HG03045 (cell line): Measurements from ENCODE around the gene INTS11.

Experiments used
- ATAC-seq: cut with Tn5 transposase; IDR thresholded peaks from one replicate; pipeline ENCODE4 v1.9.1; 2021; ENCODE audit warnings: mild to moderate bottlenecking, moderate library complexity; ENCODE audit not compliant: unreplicated experiment

INTS11 gene

GRCh38 chr1:1287288-1288110 lies 37.0 kb downstream of the INTS11 start:
- no peak for ATAC-seq

DNA sequence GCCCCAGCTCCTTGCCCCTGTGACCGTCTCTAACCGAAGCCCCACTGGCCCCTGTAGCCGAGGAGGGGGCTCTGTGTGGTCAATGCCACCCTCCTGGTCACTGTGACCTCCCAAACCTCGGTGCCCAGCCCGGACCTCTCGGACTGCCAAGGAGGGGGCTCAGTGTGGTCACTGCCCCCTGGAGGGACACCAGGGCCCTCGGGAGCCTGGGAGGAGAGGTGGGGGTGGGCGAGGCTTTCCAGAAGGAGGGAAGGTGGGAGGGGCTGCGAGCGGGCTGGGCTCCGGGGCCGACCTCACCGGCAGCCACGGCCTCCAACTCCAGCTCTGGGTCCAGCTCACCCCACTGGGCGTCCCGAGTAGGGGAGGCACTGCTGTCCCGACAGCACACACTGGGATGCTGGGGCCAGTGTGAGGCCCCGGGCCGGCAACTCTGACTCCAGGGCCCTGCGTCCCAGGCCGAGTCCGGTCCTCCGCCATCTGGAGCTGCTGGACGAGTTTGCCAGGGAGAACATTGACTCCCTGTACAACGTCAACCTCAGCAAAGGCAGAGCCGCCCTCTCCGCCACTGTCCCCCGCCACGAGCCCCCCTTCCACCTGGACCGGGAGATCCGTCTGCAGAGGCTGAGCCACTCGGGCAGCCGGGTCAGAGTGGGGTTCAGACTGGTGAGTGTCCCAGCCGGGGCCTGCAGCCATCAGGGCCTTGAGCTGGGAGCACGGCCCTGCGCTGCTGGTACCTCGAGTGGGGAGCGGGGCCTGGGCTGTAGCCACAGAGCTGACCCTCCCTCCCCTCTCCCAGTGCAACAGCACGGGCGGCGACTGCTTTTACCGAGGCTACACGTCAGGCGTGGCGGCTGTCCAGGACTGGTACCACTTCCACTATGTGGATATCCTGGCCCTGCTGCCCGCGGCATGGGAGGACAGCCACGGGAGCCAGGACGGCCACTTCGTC lies 37.9 kb downstream of the INTS11 start:
- ATAC-seq = no peak

DNA sequence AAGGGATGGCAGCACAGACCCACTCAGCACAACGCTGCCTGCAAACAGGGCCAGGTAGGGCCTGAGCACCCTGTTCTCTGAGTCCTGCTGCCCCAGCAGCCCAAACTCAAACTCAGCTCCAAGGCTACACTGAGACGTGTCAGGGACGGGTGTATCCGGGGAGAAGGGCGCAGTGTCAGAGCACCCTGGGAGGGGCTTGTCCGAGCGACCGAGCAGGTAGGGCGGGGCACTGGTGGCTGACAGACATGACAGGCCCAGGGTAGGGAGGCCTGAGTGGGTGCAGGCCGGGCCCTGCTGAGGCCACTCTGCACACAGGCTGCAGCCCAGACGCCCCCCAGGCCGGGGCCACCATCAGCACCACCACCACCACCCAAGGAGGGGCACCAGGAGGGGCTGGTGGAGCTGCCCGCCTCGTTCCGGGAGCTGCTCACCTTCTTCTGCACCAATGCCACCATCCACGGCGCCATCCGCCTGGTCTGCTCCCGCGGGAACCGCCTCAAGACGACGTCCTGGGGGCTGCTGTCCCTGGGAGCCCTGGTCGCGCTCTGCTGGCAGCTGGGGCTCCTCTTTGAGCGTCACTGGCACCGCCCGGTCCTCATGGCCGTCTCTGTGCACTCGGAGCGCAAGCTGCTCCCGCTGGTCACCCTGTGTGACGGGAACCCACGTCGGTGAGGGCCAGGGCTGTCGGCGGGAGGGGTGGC lies 38.7 kb downstream of the INTS11 start:
- ATAC-seq = no peak

GRCh38 chr1:1285102-1285571 lies 39.3 kb downstream of the INTS11 start:
- ATAC-seq = no peak

DNA sequence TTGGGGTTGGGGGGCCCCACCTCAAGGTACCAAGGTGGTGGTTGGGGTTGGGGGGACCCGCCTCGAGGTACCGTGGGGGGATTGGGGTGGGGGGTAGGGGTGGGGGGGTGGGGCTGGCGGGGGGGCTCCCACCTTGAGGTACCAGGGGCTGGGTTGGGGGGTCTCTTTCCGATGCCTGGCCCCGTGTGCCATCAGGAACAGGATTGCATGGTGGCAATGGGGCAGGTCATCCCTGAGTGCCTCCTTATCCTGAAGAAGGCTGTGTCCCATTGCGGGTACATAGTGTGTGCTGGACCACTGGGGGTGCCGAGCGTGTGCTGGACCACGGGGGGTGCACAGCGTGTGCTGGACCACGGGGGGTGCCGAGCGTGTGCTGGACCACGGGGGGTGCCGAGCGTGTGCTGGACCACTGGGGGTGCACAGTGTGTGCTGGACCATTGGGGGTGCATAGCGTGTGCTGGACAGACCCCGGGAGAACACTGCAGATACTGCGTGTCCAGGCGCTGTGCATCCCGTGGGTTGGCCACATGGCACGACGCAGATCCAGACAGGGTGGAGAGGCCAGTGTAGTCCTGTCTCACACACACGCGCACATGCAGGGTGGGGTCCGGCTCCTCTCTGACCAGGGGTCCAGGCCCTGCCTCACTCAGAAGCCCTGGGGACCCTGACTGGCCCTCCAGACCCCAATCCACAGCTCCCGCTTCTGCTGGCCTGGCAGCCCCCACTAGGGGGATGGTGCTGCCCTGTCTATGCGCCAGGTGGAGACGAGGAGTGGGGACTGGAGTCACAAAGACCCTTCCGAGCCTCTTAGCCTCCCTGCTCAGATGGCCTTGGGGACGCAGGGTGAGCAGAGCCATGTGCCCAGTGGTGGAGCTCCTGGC lies 40.0 kb downstream of the INTS11 start:
- ATAC-seq = no peak

DNA sequence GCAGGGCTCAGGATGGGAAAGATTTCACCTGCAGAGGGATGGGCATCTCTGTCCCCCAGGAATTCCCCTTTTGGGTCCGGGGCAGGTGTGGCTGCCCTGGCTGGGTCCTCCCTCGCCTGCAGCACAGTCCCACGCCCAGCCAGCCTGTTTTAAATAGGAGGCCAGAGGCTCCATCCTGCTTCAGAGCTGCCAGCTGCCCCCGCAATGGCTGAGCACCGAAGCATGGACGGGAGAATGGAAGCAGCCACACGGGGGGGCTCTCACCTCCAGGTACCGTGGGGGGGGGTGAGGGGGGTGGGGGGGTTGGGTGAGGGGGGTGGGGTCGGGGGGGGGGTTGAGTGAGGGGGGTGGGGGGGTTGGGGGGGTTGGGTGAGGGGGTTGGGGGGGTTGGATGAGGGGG lies 40.6 kb downstream of the INTS11 start:
- no peak for ATAC-seq

DNA sequence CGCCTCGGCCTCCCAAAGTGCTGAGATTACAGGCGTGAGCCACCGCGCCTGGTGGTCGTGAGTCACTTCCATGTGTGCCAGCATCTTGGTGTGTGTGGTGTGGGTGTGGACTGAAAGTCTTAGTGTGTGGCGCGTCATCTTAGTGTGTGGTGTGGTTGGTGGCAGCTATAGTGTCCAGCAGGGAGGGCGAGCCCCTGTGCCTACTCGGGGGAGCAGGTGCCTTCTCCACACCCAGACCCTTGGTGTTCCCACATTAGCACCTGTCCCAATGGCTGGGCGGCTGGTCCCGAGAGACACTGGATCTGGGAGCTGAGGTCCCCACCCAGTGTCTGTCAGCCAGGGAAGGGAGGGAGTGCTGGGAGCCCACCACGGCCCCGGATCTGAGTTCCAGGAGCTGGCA lies 41.5 kb downstream of the INTS11 start:
- no peak for ATAC-seq

DNA sequence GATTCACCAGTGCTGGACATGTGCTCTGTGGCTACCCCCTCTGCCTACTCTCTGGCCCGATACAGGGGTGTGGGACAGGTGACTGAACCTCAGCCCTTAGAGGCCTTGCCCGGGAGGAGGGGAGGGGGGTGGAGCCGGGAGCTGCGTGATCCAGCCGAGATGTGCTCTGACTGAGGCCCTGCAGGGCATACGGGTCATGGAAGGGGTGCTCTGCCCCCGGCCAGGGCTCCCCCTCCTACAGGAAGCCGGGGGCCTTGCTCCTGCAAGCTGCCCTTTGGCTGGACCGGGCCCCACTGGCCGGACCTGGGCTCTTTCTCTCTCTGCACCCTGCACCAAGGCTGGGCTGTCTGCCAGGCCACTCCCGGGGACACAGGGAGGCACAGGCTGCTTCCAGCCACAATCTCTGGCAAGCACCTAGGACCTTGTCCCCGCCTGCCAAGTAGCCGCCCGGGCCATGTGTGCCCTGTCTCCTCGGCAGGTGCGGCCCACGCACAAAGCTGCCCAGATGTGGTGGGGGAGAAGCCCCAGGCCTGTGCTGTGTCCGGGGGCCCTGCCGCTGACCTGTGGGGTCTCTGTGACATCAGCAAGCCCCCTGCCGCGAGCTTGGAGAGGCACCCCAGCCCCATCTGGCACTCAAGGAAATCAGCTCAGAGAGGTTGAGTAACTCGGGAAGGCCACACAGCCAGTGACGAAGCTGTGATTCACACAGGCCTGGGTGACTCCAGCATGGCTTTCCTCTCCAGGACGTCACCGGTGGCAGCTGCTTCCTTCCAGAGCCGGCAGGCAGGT lies 42.7 kb downstream of the INTS11 start:
- ATAC-seq = no peak

DNA sequence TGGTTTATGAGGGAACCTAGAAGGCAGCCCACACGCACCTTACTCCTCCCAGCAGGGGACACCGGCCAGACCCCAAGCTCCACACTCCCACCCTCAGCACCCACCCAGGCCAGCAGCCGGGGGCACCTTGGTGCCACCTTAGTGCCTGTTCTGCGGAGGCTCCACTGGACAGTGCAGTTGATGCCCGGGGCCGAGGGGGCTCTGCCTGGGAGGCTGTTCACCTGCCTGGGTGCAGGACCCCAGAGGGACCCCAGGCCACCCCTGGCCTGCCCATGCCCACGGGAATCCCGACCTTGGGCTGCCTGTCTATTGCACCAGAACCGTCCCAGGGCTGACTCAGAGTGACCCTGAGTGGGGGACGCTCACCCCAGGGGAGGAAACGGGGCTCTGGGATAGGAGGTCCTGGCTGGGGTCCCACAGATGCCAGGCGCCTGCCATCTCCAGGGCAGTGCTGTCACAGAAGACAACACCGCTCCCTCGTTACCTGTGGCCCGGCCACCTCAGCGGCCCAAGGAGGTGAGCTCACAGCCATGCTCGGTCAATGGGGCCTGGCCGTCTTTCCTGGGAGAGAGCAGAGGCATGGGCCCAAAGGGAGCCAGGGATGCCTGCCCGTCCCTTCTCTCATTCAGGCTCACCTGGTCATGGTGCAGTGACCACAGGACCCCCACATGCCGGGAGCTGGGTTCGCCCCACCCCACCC lies 43.5 kb downstream of the INTS11 start:
- no peak for ATAC-seq

GRCh38 chr1:1279028-1279427 lies 45.4 kb downstream of the INTS11 start:
- ATAC-seq = no peak

- ATAC-seq = no peak
Observed at GRCh38 chr1:1278620-1279019, 45.8 kb downstream of the INTS11 start.

DNA sequence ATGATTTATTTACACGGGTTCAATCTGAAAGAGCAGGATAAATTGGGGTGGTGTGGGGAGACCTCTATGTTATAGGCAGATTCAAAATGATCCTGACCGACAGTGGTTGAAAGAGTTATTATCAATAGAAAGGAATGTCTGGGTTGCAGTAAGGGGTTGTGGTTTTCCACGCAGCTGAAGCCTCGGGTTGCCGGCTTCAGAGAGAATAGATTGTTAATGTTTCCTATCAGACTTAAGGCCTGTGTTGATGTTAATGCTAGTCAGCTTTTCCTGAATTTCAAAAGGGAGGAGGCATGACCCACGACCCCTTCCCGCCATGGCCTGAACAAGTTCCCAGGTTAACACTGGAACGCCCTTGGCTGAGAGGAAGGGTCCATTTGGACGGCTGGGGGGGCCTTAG lies 48.6 kb downstream of the INTS11 start:
- no peak for ATAC-seq

DNA sequence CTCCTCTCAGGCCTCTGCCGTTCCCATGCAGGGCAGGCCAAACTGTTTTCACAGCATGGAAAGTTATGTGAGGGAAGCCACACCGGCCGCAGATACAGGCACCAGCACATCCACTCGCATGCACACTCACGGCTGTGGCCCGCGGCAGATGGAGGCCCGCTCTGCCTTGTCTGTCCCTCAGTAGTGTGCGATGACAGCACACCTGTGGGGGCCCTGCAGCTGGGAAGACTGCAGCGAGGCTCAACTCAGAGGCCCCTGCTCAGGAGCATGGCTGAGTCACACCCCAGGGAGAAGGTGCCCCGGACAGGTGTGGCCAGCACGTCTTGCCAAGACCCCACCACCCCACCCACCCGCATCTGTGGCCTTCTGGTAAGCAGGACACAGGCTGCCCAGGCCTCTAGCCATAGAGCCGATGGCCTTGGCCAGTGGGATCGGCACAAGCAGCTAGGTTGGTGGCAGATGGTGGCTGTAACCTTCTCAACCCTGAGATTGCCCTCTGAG lies 49.5 kb downstream of the INTS11 start:
- no peak for ATAC-seq

- ATAC-seq = no peak
Observed at GRCh38 chr1:1274299-1274930, 50.0 kb downstream of the INTS11 start.

GRCh38 chr1:1273512-1274298 lies 50.8 kb downstream of the INTS11 start, which contains the start of gene UBE2J2:
TSS of gene UBE2J2 (minus strand) at chr1:1273854. CDS start at chr1:1267992, 5,862 bp downstream.
- peak; percentile 85 for ATAC-seq

GRCh38 chr1:1273209-1273511 lies 51.3 kb downstream of the INTS11 start:
- ATAC-seq = no peak
